ENCODE data around the gene SH2B3.
"Not testable (repeated sequence)": the region's sequence is repeated elsewhere in the genome, so short reads cannot be mapped to it uniquely, and the experiment has no call there.

The SH2B3 gene

GRCh38 chr12:111454311-111454710, 48.6 kb downstream of the SH2B3 start:
- no peak for TF ChIP-seq CTCF (IDR thresholded peaks at IDR 0.05; ENCODE audit: extremely low read depth, missing control alignments)
- DNase-seq (ENCODE audit: low spot score) = no peak

- no peak for DNase-seq (ENCODE audit: low spot score)
- TF ChIP-seq CTCF (IDR thresholded peaks at IDR 0.05; ENCODE audit: extremely low read depth, missing control alignments) = no peak
Measured at GRCh38 chr12:111454716-111455447, 49.2 kb downstream of the SH2B3 start.

- no peak for DNase-seq (ENCODE audit: low spot score)
- TF ChIP-seq CTCF (IDR thresholded peaks at IDR 0.05; ENCODE audit: extremely low read depth, missing control alignments) = no peak
Measured at GRCh38 chr12:111455448-111456320, 50.0 kb downstream of the SH2B3 start.

- no peak for TF ChIP-seq CTCF (IDR thresholded peaks at IDR 0.05; ENCODE audit: extremely low read depth, missing control alignments)
Measured at GRCh38 chr12:111457071-111457470, 51.3 kb downstream of the SH2B3 start.

GRCh38 chr12:111457577-111457976, 51.9 kb downstream of the SH2B3 start:
- no peak for DNase-seq (ENCODE audit: low spot score)
- no peak for TF ChIP-seq CTCF (IDR thresholded peaks at IDR 0.05; ENCODE audit: extremely low read depth, missing control alignments)

More at GRCh38 chr12:111457071-111457470, 51.3 kb downstream of the SH2B3 start:
- no peak for DNase-seq (ENCODE audit: low spot score)

- TF ChIP-seq CTCF (IDR thresholded peaks at IDR 0.05; ENCODE audit: extremely low read depth, missing control alignments) = no peak
- no peak for DNase-seq (ENCODE audit: low spot score)
Measured at GRCh38 chr12:111458546-111459172, 52.9 kb downstream of the SH2B3 start.

GRCh38 chr12:111460111-111460510, 54.4 kb downstream of the SH2B3 start:
- DNase-seq (ENCODE audit: low spot score) = not testable (repeated sequence)
